Type B pancreatic cell (in vitro differentiated cells): ENCODE results near the gene IMMP2L. TPM values are rescaled to one million over a fixed set of nuclear protein-coding genes. Genes with fewer than 3 reads are reported as not detected.
A peak's percentile ranks its signal among the peaks of the same experiment; 100 is the strongest.

ENCODE experiments used
- DNase-seq: peaks from one replicate; pipeline ENCODE4 v3.0.0; 2021; ENCODE audit warnings: mixed read lengths; ENCODE audit not compliant: unreplicated experiment; ENCODE audit errors: extremely low spot score
- H3K27ac Mint-ChIP-seq: 2 replicates; pipeline ENCODE4 v1.8.0; 2021; ENCODE audit warnings: mild to moderate bottlenecking, mixed read lengths
- H3K27me3 Mint-ChIP-seq: 2 replicates; pipeline ENCODE4 v1.8.0; 2021; ENCODE audit warnings: mixed read lengths
- H3K36me3 Mint-ChIP-seq: 2 replicates; pipeline ENCODE4 v1.8.0; 2021; ENCODE audit warnings: mixed read lengths
- H3K4me1 Mint-ChIP-seq: one replicate; pipeline ENCODE4 v1.8.0; 2021; ENCODE audit warnings: mixed read lengths; ENCODE audit not compliant: unreplicated experiment
- H3K4me3 Mint-ChIP-seq: 2 replicates; pipeline ENCODE4 v1.8.0; 2021; ENCODE audit warnings: mild to moderate bottlenecking, mixed read lengths
- H3K9me3 Mint-ChIP-seq: 2 replicates; pipeline ENCODE4 v1.8.0; 2021; ENCODE audit warnings: mixed read lengths
- total RNA-seq: library from RNA; stranded (reverse); gene quantifications from 2 replicates; pipeline ENCODE4 v1.2.1, GENCODE V29; 2021; ENCODE audit warnings: low replicate concordance
- TF ChIP-seq, protein P1 (sequence below): fragments of 200-600 bp; sonication (generic); conservative IDR thresholded peaks from 2 replicates; pipeline ENCODE4 v1.5.0; 2021; ENCODE audit warnings: antibody characterized with exemption, mild to moderate bottlenecking

The IMMP2L gene
- total RNA-seq, 1 donor from 2014 or later: 23.0 TPM

DNA sequence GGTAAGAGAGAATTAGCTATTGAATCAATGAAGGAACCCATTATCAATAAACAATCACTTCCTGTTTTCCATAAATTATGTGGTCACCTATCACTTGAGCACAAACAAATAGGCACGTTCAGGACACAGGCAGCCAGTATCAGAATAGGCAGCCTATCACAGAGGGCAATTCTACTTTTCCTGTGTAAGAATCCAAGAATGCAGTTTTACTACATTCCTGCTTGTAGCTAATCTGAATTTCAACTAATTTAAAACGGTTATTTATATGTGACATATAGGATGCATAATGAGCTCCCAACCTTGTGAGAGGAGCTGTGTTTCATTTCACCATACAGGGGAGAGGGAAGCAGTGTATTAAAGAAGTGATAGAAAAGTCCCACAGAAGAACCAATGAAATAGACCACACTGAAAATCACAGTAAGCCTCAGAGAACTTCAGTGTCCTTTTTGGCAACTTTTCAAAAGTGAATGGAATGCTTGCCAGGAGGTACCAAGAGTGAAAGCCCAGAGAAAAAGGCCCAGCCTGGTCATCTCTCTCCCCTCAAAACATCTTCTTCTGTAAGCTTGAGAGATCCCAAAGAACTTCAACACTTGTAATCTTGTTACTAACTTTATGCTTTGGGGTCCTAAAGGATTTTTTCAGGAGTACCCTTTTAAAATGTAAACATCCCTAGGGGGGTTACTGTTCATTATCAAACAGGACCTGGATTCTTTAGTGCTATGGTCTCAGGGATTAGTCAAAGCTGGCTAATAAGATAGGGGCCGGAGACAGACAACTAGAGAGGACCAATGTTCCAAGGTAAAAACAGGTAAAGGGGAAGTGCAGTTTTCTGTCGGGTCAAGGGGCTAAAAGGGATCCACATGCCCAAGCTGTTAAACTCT is 1.3 kb downstream of the IMMP2L start:
- Mint-ChIP-seq H3K27me3 (no peaks in the 10 kb centered on the region), H3K4me3 (peak overlapping the region; percentile 90), H3K27ac (peak overlapping the region; percentile 85), H3K4me1 (peaks cover 24% of the 10 kb centered on the region), H3K36me3 (peaks cover 25% of the 10 kb centered on the region), H3K9me3 (peaks cover 6% of the 10 kb centered on the region)
- TF ChIP-seq, protein P1, sequence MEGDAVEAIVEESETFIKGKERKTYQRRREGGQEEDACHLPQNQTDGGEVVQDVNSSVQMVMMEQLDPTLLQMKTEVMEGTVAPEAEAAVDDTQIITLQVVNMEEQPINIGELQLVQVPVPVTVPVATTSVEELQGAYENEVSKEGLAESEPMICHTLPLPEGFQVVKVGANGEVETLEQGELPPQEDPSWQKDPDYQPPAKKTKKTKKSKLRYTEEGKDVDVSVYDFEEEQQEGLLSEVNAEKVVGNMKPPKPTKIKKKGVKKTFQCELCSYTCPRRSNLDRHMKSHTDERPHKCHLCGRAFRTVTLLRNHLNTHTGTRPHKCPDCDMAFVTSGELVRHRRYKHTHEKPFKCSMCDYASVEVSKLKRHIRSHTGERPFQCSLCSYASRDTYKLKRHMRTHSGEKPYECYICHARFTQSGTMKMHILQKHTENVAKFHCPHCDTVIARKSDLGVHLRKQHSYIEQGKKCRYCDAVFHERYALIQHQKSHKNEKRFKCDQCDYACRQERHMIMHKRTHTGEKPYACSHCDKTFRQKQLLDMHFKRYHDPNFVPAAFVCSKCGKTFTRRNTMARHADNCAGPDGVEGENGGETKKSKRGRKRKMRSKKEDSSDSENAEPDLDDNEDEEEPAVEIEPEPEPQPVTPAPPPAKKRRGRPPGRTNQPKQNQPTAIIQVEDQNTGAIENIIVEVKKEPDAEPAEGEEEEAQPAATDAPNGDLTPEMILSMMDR: no peak
- no peak for DNase-seq

DNA sequence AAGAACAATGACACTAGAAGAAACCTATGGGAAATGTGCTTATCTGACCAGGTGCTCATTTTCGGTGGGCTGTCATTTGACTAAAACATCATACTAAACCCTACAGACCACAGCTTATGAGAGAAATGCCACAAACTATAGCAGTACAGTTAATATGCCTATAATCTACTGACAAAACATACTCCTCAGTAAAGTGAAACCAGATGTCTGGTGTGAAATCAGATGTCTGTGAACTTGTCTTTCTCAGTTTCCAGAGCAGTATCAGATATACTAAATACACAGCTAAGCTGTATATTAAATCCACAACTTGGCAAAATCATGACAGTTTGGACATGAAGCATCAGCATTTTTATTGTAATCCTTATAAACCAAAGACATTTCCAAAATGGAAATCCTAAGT is 3.3 kb downstream of the IMMP2L start:
- Mint-ChIP-seq H3K4me1 (peaks cover 24% of the 10 kb centered on the region), H3K27ac (no peak overlapping the region), H3K4me3 (peak overlapping the region; percentile 14), H3K27me3 (no peaks in the 10 kb centered on the region), H3K36me3 (peaks cover 40% of the 10 kb centered on the region), H3K9me3 (peaks cover 6% of the 10 kb centered on the region)
- DNase-seq: no peak
- TF ChIP-seq, protein P1: no peak

GRCh38 chr7:111556977-111557376 is 5.3 kb downstream of the IMMP2L start:
- DNase-seq: no peak
- H3K9me3 Mint-ChIP-seq: peaks cover 6% of the 10 kb centered on the region
- H3K27me3 Mint-ChIP-seq: no peaks in the 10 kb centered on the region
- H3K4me3 Mint-ChIP-seq: no peak overlapping the region
- peaks cover 21% of the 10 kb centered on the region for H3K4me1 Mint-ChIP-seq
- peaks cover 43% of the 10 kb centered on the region for H3K36me3 Mint-ChIP-seq
- H3K27ac Mint-ChIP-seq: no peak overlapping the region
- TF ChIP-seq, protein P1: no peak

DNA sequence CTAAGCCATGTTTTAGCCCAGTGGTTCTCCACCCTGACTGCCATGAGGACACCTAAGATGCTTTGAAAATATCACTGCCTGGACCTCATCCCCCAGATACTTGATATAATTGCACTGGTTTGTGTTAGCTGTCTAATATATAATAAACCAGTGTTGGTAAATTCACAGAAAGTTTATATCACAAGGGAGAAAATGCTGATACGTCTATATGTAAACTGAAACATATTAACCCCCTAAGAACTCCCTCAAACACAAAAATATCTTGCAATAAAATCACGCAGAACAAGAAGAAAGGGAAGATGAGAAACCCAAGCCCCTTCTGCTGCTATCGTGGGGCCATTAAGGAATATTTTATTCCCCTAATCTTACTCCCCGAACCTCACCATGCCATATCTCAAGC is 8.2 kb downstream of the IMMP2L start:
- Mint-ChIP-seq H3K27me3 (no peaks in the 10 kb centered on the region), H3K4me3 (no peak overlapping the region), H3K4me1 (peaks cover 3% of the 10 kb centered on the region), H3K36me3 (peaks cover 48% of the 10 kb centered on the region), H3K9me3 (peaks cover 6% of the 10 kb centered on the region), H3K27ac (no peak overlapping the region)
- no peak for DNase-seq
- TF ChIP-seq, protein P1: no peak

DNA sequence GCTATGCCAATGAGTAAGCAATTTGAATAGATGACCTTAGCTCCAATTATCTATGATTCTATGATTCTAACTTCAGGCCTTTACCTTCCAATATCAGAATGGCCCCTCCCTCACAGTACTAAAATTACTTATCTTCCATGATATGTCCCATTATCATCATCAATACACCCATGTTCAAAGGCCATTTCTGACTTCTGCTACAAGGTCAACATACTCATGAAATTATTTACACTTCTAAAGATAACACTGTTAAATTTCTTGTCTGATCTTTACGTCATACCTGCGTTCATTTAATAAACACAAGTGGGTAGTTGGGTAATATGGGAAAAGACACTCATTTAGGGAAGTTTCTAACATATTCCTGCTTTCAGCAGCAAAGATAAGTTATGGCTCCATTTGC is 21.2 kb downstream of the IMMP2L start:
- no peak for DNase-seq
- Mint-ChIP-seq H3K9me3 (no peaks in the 10 kb centered on the region), H3K4me3 (no peak overlapping the region), H3K36me3 (peaks cover 6% of the 10 kb centered on the region), H3K4me1 (no peaks in the 10 kb centered on the region), H3K27me3 (no peaks in the 10 kb centered on the region), H3K27ac (no peak overlapping the region)
- TF ChIP-seq, protein P1: no peak
